Natural killer cell (primary cell): ENCODE results near the gene LMAN1L. TPM values are rescaled to one million over a fixed set of nuclear protein-coding genes. Genes with fewer than 3 reads are reported as not detected.

ENCODE experiments used
- ATAC-seq, 3 donors: fragments of 150-1000 bp in 2 of 3; fragments of 200-7000 bp in 1 of 3; cut with Tn5 transposase; 1 replicate in 1 of 3; 2 replicates in 2 of 3; pipeline ENCODE4 v1.10.0; 2021; ENCODE audit warnings: mild to moderate bottlenecking in 2 of 3, moderate library complexity in 2 of 3
- DNase-seq, 2 donors: peaks; one replicate each; pipeline versions ENCODE4 v3.0.0 to v3.0.0-alpha.2; 2013 to 2021; ENCODE audit warnings: mixed read lengths in 1 of 2
- H3K27ac ChIP-seq: one replicate; pipeline ENCODE4 v1.5.1; 2013; ENCODE audit warnings: mild to moderate bottlenecking, low read length
- H3K27me3 ChIP-seq: one replicate; pipeline ENCODE4 v1.6.1; 2013; ENCODE audit warnings: low read length; ENCODE audit not compliant: control insufficient read depth, insufficient read depth
- H3K36me3 ChIP-seq: one replicate; pipeline ENCODE4 v1.6.1; 2013; ENCODE audit warnings: low read length; ENCODE audit not compliant: control insufficient read depth, insufficient read depth
- H3K4me1 ChIP-seq: one replicate; pipeline ENCODE4 v1.6.1; 2013; ENCODE audit warnings: low read length; ENCODE audit not compliant: control insufficient read depth, insufficient read depth
- H3K4me3 ChIP-seq: one replicate; pipeline ENCODE4 v1.5.1; 2013; ENCODE audit warnings: low read length
- H3K9me3 ChIP-seq: one replicate; pipeline ENCODE4 v1.6.1; 2013; ENCODE audit warnings: low read length; ENCODE audit not compliant: control insufficient read depth, insufficient read depth
- H3K27ac Mint-ChIP-seq, 2 donors: one replicate each; pipeline ENCODE4 v1.8.0; 2022; ENCODE audit warnings: mild to moderate bottlenecking in 2 of 2, mixed read lengths in 2 of 2, moderate library complexity in 1 of 2
- H3K27me3 Mint-ChIP-seq, 2 donors: one replicate each; pipeline ENCODE4 v1.8.0; 2022; ENCODE audit warnings: low read depth in 2 of 2, mixed read lengths in 2 of 2
- H3K36me3 Mint-ChIP-seq: one replicate; pipeline ENCODE4 v1.8.0; 2022; ENCODE audit warnings: mixed read lengths
- H3K4me1 Mint-ChIP-seq, 2 donors: one replicate each; pipeline ENCODE4 v1.8.0; 2022; ENCODE audit warnings: mixed read lengths in 2 of 2
- H3K4me3 Mint-ChIP-seq: one replicate; pipeline ENCODE4 v1.8.0; 2022; ENCODE audit warnings: mild to moderate bottlenecking, moderate library complexity, mixed read lengths
- H3K9me3 Mint-ChIP-seq, 2 donors: one replicate each; pipeline ENCODE4 v1.8.0; 2022; ENCODE audit warnings: mixed read lengths in 2 of 2
- CTCF ChIP-seq: fragments of 200-600 bp; IDR thresholded peaks from one replicate; pipeline ENCODE4 v1.8.0; 2022; ENCODE audit warnings: antibody characterized with exemption
- WGBS: methylation state at CpG from one replicate; pipeline ENCODE4 v1.1.7; 2013; ENCODE audit warnings: missing lambda C conversion rate; ENCODE audit not compliant: insufficient coverage; 5-methylcytosine and 5-hydroxymethylcytosine counted together
- intact Hi-C: fragments of 100-400 bp; cut with micrococcal nuclease; formaldehyde crosslinking; loops from one replicate; pipeline ENCODE4 v1.14.2; 2022
- total RNA-seq, 4 donors: library from RNA; stranded (reverse); fragments of 120-200 nt in 1 of 4; gene quantifications; one replicate each; pipeline versions ENCODE4 v1.2.3 to v1.2.4, GENCODE V29; 2013 to 2022

Gene LMAN1L
- total RNA-seq, 3 donors from 2014 or later (not counting 1 experiment from before 2014, with no cell fraction given) = 0.72 to 1.1 (median 0.94) TPM

- no peaks in the 10 kb centered on the region for H3K27me3 Mint-ChIP-seq
- TF ChIP-seq CTCF = no peak
- Histone ChIP-seq H3K36me3 (peaks cover 68% of the 10 kb centered on the region), H3K4me3 (no peak overlapping the region), H3K4me1 (peaks cover 44% of the 10 kb centered on the region), H3K9me3 (no peaks in the 10 kb centered on the region), H3K27me3 (no peaks in the 10 kb centered on the region), H3K27ac (no peak overlapping the region)
- peaks cover 15 to 48% of the 10 kb centered on the region in 2 donors for H3K4me1 Mint-ChIP-seq
- H3K36me3 Mint-ChIP-seq = no peaks in the 10 kb centered on the region
- DNase-seq (no peak), ATAC-seq (no peak)
- H3K4me3 Mint-ChIP-seq = no peak overlapping the region
- H3K27ac Mint-ChIP-seq = no peak overlapping the region
- no peaks in the 10 kb centered on the region for H3K9me3 Mint-ChIP-seq
- WGBS = 93% methylated on average over 20 of the region's 20 CpGs
- intact Hi-C loops = no loop called here
Measured at GRCh38 chr15:74802290-74802689, 10.3 kb upstream of the LMAN1L start.

DNA sequence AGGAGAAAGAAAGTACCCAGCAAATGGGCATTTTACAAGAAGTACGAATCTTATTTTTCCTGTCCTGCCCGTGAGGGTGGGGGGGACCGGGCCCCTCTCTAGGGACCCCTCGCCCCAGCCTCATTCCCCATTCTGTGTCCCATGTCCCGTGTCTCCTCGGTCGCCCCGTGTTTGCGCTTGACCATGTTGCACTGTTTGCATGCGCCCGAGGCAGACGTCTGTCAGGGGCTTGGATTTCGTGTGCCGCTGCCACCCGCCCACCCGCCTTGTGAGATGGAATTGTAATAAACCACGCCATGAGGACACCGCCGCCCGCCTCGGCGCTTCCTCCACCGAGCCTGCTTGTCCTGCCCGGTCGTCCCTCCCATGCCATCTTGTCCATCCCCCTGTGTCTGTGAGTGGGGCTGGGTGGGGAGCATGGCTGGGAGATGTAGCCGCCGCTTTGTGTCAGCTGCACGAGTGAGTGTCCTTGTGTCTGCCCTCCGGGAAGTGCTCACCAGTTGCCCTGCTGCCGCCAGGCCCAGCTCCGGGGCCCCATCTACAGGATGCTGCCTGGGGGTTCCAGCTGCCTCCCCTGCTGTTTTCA lies 9.7 kb upstream of the LMAN1L start:
- Histone ChIP-seq H3K9me3 (no peaks in the 10 kb centered on the region), H3K27me3 (no peaks in the 10 kb centered on the region), H3K4me3 (no peak overlapping the region), H3K4me1 (peaks cover 43% of the 10 kb centered on the region), H3K36me3 (peaks cover 62% of the 10 kb centered on the region), H3K27ac (no peak overlapping the region)
- DNase-seq = no peak
- no peak for TF ChIP-seq CTCF
- no peaks in the 10 kb centered on the region for H3K27me3 Mint-ChIP-seq
- H3K36me3 Mint-ChIP-seq = no peaks in the 10 kb centered on the region
- peak overlapping the region in 1 of 2 donors; percentile 27 for H3K27ac Mint-ChIP-seq
- H3K4me3 Mint-ChIP-seq = no peak overlapping the region
- ATAC-seq = no peak
- 94% methylated on average over 31 of the region's 31 CpGs for WGBS
- intact Hi-C loops = no loop called here
- H3K4me1 Mint-ChIP-seq = peaks cover 16 to 46% of the 10 kb centered on the region in 2 donors
- H3K9me3 Mint-ChIP-seq = no peaks in the 10 kb centered on the region

DNA sequence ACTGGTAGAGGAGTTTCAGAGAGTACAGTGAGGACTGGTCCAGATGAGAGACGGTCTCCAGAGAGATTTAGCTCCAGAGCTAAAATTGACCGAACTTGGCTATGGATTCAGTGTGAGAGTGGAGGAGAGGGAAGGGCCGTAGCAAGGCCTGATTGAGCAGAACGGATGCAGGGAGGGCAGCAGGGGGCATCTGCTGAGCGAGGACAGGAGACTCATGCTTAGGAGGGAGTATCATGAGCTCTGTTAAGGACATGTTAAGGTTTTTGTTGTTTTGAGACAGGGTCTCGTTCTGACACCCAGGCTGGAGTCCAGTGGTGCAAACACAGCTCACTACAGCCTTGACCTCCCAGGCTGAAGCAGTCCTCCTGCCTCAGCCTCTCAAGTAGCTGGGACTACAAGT lies 7.7 kb upstream of the LMAN1L start:
- no peaks in the 10 kb centered on the region for H3K9me3 ChIP-seq
- H3K27ac ChIP-seq = no peak overlapping the region
- no peak overlapping the region for H3K4me3 ChIP-seq
- H3K36me3 ChIP-seq = peaks cover 42% of the 10 kb centered on the region
- no peak for TF ChIP-seq CTCF
- no peaks in the 10 kb centered on the region for H3K27me3 ChIP-seq
- Mint-ChIP-seq H3K27ac (peak overlapping the region; percentile 67 to 69), H3K4me3 (no peak overlapping the region), H3K4me1 (peaks cover 9 to 50% of the 10 kb centered on the region in 2 donors), H3K36me3 (no peaks in the 10 kb centered on the region), H3K9me3 (no peaks in the 10 kb centered on the region), H3K27me3 (no peaks in the 10 kb centered on the region)
- intact Hi-C loops = no loop called here
- peaks cover 38% of the 10 kb centered on the region for H3K4me1 ChIP-seq
- ATAC-seq = no peak
- 92% methylated on average over 6 of the region's 6 CpGs for WGBS
- no peak for DNase-seq

- peak overlapping the region; percentile 6 for H3K27ac ChIP-seq
- 87% methylated on average over 5 of the region's 5 CpGs for WGBS
- TF ChIP-seq CTCF = no peak
Measured at GRCh38 chr15:74807282-74807681, 5.4 kb upstream of the LMAN1L start.

More at GRCh38 chr15:74807282-74807681, 5.4 kb upstream of the LMAN1L start:
- Histone ChIP-seq H3K4me3 (no peak overlapping the region), H3K4me1 (peaks cover 25% of the 10 kb centered on the region), H3K27me3 (no peaks in the 10 kb centered on the region), H3K9me3 (no peaks in the 10 kb centered on the region), H3K36me3 (peaks cover 20% of the 10 kb centered on the region)
- Mint-ChIP-seq H3K4me3 (no peak overlapping the region), H3K27ac (peak overlapping the region; percentile 64 to 65), H3K27me3 (no peaks in the 10 kb centered on the region), H3K36me3 (no peaks in the 10 kb centered on the region), H3K4me1 (peaks cover 5 to 39% of the 10 kb centered on the region in 2 donors), H3K9me3 (no peaks in the 10 kb centered on the region)
- intact Hi-C loops = no loop called here
- no peak for ATAC-seq
- no peak for DNase-seq
